Measurements from ENCODE around the gene ZSWIM3.
A peak's percentile ranks its signal among the peaks of the same experiment; 100 is the strongest.

The ZSWIM3 gene

DNA sequence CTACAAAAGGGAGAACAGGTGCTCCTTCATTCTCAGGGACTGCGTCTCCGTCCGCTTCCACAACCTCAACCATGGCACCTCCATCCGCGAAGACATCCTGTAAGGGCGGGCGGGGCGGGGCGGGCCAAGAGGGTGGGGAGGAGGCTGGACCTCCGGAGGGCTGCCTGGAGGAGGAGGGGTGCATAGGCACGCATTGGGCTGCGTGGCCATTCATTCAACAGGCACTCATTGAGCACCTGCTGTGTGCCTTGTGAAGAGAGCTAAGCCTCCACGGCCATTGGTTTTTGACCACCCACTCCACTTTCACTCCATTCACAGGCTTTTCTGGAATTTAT lies 435 bp downstream of the ZSWIM3 start:
- TF ChIP-seq, protein P1, sequence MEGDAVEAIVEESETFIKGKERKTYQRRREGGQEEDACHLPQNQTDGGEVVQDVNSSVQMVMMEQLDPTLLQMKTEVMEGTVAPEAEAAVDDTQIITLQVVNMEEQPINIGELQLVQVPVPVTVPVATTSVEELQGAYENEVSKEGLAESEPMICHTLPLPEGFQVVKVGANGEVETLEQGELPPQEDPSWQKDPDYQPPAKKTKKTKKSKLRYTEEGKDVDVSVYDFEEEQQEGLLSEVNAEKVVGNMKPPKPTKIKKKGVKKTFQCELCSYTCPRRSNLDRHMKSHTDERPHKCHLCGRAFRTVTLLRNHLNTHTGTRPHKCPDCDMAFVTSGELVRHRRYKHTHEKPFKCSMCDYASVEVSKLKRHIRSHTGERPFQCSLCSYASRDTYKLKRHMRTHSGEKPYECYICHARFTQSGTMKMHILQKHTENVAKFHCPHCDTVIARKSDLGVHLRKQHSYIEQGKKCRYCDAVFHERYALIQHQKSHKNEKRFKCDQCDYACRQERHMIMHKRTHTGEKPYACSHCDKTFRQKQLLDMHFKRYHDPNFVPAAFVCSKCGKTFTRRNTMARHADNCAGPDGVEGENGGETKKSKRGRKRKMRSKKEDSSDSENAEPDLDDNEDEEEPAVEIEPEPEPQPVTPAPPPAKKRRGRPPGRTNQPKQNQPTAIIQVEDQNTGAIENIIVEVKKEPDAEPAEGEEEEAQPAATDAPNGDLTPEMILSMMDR (IDR thresholded peaks at IDR 0.05; ENCODE audit: control insufficient read depth, insufficient read depth, low read depth, low read length, missing control alignments) = no peak

DNA sequence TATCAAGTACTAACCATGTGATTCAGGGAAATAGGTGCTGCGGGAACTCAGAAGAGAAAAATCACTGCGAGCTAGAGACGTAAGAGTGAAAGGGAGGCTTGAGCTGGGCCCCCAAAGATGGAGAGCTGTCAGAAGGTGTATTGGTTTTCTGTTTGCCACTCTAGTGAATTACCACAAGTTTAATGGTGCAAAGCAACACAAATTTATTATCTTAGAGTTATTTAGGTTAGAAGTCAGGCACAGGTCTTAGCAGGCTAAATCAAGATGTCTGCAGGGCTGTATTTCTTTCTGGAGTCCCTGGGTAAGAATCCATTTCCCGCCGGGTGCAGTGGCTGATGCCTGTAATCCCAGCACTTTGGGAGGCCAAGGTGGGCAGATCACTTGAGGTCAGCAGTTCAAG lies 2.5 kb downstream of the ZSWIM3 start:
- TF ChIP-seq, protein P1 (IDR thresholded peaks at IDR 0.05; ENCODE audit: control insufficient read depth, insufficient read depth, low read depth, low read length, missing control alignments) = no peak
- DNase-seq (ENCODE audit: low read depth) = no peak
- no peak overlapping the region for H3K4me3 ChIP-seq (ENCODE audit: control insufficient read depth, low read depth, low read length)

More for the DNA sequence above, 435 bp downstream of the ZSWIM3 start:
- DNase-seq (ENCODE audit: low read depth) = no peak
- peak overlapping the region; percentile 80 for H3K4me3 ChIP-seq (ENCODE audit: control insufficient read depth, low read depth, low read length)

DNA sequence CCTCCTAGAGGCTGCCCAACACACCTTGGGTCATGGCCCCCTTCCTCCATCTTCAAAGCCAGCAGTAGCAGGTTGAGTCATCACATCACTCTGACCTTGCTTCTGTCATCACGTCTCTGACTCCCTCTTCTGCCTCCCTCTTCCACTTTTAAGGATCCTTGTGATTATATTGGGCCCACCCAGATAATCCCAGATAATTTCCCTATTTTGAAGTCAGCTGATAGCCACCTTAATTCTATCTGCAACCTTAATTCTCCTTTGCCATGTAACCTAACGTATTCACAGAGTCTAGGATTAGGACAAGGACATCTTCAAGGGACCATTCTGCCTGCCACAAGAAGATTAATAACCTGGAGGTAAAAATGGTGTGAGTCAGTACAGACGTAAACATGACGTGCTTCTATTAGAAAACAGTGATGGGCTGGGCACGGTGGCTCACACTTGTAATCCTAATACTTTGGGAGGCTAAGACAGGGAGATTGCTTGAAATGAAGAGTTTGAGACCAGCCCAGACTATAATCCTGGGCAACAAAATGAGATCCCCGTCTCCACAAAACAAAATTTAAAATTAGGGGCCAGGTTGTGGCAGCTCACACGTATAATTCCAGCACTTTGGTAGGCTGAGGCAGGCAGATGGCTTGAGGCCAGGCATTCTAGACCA lies 3.3 kb downstream of the ZSWIM3 start:
- no peak for DNase-seq (ENCODE audit: low read depth)
- TF ChIP-seq, protein P1 (IDR thresholded peaks at IDR 0.05; ENCODE audit: control insufficient read depth, insufficient read depth, low read depth, low read length, missing control alignments) = no peak

DNA sequence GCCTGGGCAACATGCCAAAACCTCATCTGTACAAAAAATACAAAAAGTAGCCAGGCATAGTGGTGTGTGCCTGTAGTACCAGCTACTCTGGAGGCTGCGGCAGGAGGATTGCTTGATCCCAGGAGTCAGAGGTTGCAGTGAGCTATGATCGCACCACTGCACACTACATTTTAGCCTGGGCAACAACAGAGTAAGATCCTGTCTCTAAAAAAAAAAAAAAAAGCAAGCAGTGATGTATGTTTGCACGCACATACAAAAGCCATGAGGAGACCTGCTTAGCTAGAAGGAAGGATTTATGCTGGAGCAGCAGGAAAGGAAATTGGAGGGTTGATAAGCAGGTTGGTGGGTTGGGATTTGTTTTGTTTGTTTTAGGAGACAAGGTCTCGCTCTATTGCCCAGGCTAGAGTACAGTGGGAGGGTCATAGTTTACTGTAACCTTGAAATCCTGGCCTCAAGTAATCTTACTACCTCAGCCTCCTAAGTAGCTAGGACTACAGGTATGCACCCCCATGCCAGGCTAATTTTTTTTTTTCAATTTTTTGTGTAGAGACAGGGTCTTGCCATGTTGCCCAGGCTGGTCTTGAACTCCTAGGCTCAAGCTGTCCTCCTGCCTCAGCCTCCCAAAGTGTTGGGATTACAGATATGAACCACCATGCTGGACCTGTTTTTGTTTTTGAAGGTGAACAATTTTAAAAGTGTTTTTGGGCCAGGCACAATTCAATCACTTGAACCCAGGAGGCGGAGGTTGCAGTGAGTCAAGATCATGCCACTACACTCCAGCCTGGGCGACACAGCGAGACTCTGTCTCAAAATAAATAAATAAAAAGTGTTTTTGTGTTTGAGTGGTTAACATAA lies 4.0 kb downstream of the ZSWIM3 start:
- H3K4me3 ChIP-seq (ENCODE audit: control insufficient read depth, low read depth, low read length) = no peak overlapping the region
- TF ChIP-seq, protein P1 (IDR thresholded peaks at IDR 0.05; ENCODE audit: control insufficient read depth, insufficient read depth, low read depth, low read length, missing control alignments) = no peak
- no peak for DNase-seq (ENCODE audit: low read depth)

More for the DNA sequence above, 3.3 kb downstream of the ZSWIM3 start:
- no peak overlapping the region for H3K4me3 ChIP-seq (ENCODE audit: control insufficient read depth, low read depth, low read length)

DNA sequence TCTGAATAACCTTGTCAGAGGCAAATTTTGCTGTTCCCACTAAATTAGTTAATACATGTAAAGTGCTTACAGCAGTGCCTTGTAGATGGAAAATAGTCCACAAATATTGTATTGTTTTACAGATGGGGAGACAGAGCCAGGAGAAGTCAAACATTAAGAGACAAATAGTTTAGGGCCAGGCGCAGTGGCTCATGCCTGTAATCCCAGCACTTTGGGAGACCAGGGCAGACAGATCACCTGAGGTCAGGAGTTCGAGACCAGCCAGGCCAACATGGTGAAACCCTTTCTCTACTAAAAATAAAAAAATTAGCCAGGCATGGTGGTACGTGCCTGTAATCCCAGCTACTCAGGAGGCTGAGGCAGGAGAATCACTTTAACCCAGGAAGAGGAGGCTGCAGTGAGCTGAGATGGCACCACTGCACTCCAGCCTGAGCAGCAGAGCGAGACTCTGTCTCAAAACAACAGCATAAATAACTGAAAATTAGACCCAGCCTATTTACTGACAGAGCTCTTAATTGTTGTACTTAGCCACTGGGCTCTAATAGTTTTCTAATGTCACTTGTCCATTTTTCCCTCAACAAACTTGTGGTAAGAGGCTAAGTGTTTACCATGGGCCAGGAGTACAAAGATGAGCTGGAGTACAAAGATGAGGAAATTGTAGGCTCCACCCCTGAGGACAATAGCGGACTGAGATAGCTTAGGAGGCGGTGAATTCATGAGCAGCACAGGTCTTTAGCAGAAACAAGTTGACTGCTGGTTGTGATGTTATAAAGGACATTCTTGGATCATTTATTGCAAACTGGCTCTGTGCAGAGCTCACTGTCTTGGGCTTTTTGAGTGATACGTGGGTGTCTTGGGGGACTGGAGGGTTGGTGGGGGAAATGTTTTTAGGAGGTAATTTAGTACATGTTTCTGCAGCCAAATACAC lies 6.4 kb downstream of the ZSWIM3 start:
- TF ChIP-seq, protein P1 (IDR thresholded peaks at IDR 0.05; ENCODE audit: control insufficient read depth, insufficient read depth, low read depth, low read length, missing control alignments) = no peak
- no peak overlapping the region for H3K4me3 ChIP-seq (ENCODE audit: control insufficient read depth, low read depth, low read length)
- DNase-seq (ENCODE audit: low read depth) = no peak

DNA sequence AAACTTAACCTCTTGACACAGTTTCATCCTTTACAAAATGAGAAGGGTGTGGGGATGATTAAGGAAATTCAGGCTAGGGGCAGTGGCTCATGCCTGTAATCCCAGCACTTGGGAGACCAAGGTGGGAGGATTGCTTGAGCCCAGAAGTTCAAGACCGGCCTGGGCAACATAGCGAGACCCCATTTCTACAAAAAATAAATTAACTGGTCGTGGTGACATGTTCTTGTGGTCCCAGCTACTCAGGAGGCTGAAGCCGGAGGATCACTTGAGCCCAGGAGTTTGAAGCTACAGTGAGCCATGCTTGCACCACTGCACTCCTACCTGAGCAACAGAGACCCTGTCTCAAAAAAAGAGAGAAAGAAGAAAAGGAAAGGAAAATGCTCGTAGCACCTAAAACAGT lies 9.0 kb downstream of the ZSWIM3 start:
- DNase-seq (ENCODE audit: low read depth) = no peak
- H3K4me3 ChIP-seq (ENCODE audit: control insufficient read depth, low read depth, low read length) = no peak overlapping the region
- TF ChIP-seq, protein P1 (IDR thresholded peaks at IDR 0.05; ENCODE audit: control insufficient read depth, insufficient read depth, low read depth, low read length, missing control alignments) = no peak
